OCI-LY7 (cell line): ENCODE measurements around the gene TNFRSF25.

Experiments used
- EZH2phosphoT487 ChIP-seq: fragments of 200-600 bp; sonication (generic); IDR thresholded peaks from 2 replicates; pipeline ENCODE4 v1.6.1; 2018; ENCODE audit warnings: low read depth, borderline replicate concordance, mild to moderate bottlenecking, mixed run types, antibody characterized with exemption, low read length, moderate library complexity, mixed read lengths
- TF ChIP-seq, protein P1 (sequence below): fragments of 200-600 bp; sonication (generic); conservative IDR thresholded peaks from 2 replicates; pipeline ENCODE4 v1.5.1; 2014; ENCODE audit warnings: mild to moderate bottlenecking, antibody characterized with exemption, low read length, moderate library complexity, mixed read lengths

DNA sequence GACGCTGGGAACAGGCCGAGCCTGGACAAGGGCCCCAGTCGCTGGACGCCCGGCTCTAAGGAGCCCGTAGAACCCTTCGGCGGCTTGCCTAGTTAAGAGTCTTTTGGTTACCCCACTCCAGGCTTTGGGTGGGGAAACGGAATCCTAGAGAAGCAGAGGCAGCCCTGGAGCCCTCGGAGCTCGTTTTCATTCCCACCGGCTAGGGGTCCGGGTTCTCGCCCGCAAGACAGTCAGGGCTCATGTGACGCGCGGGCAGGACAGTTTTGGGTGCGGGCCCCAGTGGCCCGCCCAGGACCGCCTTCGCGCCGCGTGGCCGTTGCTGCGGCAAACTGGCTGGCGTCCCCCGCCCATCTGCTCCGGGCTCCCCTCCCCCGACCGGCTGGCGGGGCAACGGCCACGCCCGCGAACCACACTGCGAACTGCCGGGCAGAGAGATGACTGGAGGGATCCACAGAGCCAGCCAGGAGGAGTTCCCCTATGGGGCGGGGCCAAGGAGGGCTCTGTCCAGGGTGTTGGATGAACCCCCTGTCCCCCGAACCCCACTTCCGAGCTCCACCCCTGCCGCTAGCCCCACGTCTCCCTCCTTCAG lies 45.4 kb downstream of the TNFRSF25 start:
- TF ChIP-seq, protein P1, sequence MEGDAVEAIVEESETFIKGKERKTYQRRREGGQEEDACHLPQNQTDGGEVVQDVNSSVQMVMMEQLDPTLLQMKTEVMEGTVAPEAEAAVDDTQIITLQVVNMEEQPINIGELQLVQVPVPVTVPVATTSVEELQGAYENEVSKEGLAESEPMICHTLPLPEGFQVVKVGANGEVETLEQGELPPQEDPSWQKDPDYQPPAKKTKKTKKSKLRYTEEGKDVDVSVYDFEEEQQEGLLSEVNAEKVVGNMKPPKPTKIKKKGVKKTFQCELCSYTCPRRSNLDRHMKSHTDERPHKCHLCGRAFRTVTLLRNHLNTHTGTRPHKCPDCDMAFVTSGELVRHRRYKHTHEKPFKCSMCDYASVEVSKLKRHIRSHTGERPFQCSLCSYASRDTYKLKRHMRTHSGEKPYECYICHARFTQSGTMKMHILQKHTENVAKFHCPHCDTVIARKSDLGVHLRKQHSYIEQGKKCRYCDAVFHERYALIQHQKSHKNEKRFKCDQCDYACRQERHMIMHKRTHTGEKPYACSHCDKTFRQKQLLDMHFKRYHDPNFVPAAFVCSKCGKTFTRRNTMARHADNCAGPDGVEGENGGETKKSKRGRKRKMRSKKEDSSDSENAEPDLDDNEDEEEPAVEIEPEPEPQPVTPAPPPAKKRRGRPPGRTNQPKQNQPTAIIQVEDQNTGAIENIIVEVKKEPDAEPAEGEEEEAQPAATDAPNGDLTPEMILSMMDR, result no peak
- TF ChIP-seq EZH2phosphoT487, result no peak
